Neural crest cell (in vitro differentiated cells): ENCODE data around the gene UPF1. TPM values are rescaled to one million over a fixed set of nuclear protein-coding genes. Genes with fewer than 3 reads are reported as not detected.

Source experiments
- DNase-seq: peaks from one replicate; pipeline ENCODE4 v3.0.0; 2021; ENCODE audit warnings: low read depth, mixed read lengths, low spot score
- H3K27ac Mint-ChIP-seq: one replicate; pipeline ENCODE4 v1.8.0; 2021; ENCODE audit warnings: mild to moderate bottlenecking, mixed read lengths; ENCODE audit not compliant: unreplicated experiment
- H3K27me3 Mint-ChIP-seq: 2 replicates; pipeline ENCODE4 v1.8.0; 2021; ENCODE audit warnings: low read depth, mild to moderate bottlenecking, mixed read lengths
- H3K36me3 Mint-ChIP-seq: 2 replicates; pipeline ENCODE4 v1.8.0; 2021; ENCODE audit warnings: low read depth, mild to moderate bottlenecking, mixed read lengths
- H3K4me1 Mint-ChIP-seq: 2 replicates; pipeline ENCODE4 v1.8.0; 2021; ENCODE audit warnings: mixed read lengths
- H3K4me3 Mint-ChIP-seq: one replicate; pipeline ENCODE4 v1.8.0; 2021; ENCODE audit warnings: mild to moderate bottlenecking, mixed read lengths
- H3K9me3 Mint-ChIP-seq: 2 replicates; pipeline ENCODE4 v1.8.0; 2021; ENCODE audit warnings: mixed read lengths
- total RNA-seq: library from RNA; stranded (reverse); gene quantifications from 2 replicates; pipeline ENCODE4 v1.2.1, GENCODE V29; 2021
- TF ChIP-seq, protein P1 (sequence below): fragments of 200-600 bp; sonication (generic); conservative IDR thresholded peaks from 2 replicates; pipeline ENCODE4 v1.5.0; 2021; ENCODE audit warnings: antibody characterized with exemption, mild to moderate bottlenecking

The UPF1 gene
- total RNA-seq, 1 donor from 2014 or later = 76.5 TPM

DNA sequence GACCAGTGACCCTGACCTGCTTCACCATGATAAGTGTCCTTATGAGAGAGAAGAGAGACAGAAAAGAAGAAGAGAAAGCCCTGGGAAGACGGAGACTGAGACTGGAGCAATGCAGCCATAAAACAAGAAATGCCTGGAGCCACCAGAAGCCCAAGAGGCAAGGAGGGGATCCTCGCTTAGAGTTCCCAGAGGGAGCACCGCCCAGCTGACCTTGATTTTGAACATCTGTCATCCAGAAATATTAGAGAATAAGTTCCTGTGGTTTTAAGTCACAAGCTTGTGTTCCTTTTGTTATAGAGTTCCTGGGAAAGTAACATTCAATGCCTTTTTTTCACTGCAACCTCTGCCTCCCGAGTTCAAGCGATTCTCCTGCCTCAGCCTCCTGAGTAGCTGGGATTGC is 44.0 kb downstream of the UPF1 start:
- Mint-ChIP-seq H3K4me3 (no peak overlapping the region), H3K27ac (no peak overlapping the region), H3K9me3 (peaks cover 6% of the 10 kb centered on the region), H3K27me3 (no peaks in the 10 kb centered on the region), H3K4me1 (peaks cover 5% of the 10 kb centered on the region), H3K36me3 (peaks cover 49% of the 10 kb centered on the region)
- TF ChIP-seq, protein P1, sequence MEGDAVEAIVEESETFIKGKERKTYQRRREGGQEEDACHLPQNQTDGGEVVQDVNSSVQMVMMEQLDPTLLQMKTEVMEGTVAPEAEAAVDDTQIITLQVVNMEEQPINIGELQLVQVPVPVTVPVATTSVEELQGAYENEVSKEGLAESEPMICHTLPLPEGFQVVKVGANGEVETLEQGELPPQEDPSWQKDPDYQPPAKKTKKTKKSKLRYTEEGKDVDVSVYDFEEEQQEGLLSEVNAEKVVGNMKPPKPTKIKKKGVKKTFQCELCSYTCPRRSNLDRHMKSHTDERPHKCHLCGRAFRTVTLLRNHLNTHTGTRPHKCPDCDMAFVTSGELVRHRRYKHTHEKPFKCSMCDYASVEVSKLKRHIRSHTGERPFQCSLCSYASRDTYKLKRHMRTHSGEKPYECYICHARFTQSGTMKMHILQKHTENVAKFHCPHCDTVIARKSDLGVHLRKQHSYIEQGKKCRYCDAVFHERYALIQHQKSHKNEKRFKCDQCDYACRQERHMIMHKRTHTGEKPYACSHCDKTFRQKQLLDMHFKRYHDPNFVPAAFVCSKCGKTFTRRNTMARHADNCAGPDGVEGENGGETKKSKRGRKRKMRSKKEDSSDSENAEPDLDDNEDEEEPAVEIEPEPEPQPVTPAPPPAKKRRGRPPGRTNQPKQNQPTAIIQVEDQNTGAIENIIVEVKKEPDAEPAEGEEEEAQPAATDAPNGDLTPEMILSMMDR = no peak
- DNase-seq = no peak

DNA sequence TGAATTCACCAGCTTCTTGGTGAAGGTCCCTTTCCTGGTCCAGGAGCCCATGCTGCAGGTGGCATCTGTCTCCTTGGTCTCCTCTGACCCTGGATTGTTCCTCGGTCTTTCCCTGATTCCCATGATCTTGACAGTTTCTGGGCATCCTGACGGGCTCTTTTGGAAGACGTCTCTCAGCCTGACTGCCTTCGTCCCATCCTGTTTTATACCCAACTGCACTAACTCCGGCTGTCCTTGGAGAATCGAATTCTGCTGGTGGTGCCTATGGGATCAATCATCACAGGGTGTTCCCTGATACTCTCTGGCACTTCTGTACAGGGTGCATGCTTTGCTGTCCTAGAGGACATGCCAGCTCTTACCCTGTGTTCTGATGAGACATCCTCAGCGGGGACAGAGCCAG is 45.1 kb downstream of the UPF1 start:
- no peak overlapping the region for H3K27ac Mint-ChIP-seq

DNA sequence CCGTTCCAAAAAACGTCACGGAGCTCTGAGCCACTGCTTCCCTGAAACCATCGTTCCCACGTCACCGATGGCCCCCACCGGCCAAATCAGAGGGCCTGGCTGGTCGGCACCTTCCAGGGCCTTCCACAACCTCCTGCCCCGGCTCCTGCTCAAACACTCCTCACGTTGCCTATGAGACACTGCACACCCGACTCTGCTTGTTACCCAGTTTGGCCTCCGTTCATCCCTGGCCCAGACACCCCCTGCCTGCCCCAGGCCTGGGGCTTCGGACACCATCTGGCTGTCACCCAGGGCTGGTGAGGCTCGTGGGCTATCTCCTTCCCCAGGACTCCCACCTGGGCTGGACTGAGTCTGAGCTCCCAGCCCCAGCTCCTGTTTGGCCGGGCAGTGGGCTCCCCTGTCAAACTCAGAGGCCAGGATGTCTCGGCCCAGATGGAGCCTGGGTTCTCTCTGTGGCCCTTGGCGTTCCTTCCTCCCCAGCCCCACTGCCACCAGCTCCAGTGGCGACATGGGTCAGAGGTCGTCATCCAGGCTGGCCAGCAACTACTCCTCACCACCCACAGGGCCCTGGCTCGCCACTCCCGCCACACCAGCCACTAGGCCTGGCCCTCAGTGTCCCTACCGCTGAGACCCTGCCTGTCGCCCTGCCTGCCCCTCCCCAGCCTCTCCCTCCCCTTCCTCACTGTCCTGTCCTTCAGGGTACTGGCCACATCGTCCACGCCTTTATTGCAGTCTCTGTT is 46.5 kb downstream of the UPF1 start:
- no peak overlapping the region for H3K4me3 Mint-ChIP-seq

More for the DNA sequence above, 45.1 kb downstream of the UPF1 start:
- peaks cover 6% of the 10 kb centered on the region for H3K9me3 Mint-ChIP-seq
- H3K4me1 Mint-ChIP-seq = peaks cover under 1% of the 10 kb centered on the region
- peaks cover 50% of the 10 kb centered on the region for H3K36me3 Mint-ChIP-seq
- no peak for DNase-seq
- H3K4me3 Mint-ChIP-seq = no peak overlapping the region
- H3K27me3 Mint-ChIP-seq = no peaks in the 10 kb centered on the region
- TF ChIP-seq, protein P1 = no peak

DNA sequence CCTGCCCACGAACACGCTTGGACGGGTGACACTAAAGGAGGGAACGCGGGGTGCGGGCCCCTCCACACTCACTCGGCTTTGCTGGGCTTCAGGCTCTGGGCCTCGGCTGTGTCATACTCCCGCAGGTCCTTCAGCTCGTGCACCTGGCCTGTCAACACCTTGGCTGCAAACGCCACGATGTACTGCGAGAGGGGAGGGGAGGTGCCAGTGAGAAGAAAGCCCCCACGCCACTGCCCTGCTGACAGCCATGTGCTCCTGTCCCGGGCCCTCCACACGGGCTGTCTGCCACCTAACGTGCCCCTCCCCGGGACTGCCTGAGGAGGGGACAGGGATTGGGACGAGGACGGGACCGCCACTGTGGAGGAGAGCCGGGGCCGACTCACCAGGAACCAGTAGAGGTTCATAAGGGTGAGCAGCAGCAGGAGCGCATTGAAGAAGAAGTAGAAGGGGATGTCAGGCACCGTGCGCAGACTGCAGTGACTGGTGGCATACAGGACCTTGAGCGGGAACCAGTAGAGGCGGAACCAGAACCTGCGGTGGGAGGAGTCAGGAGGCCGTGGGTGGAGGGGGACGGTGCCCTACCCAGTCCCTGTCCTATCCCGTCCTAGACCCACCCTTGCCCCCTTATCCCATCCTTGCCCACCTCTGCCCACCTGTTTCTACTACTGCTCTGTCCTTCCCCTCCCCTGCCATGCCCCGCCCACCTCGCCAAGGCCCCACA is 47.3 kb downstream of the UPF1 start:
- DNase-seq = no peak
- Mint-ChIP-seq H3K27ac (no peak overlapping the region), H3K27me3 (no peaks in the 10 kb centered on the region), H3K36me3 (peaks cover 51% of the 10 kb centered on the region), H3K4me3 (no peak overlapping the region), H3K9me3 (peaks cover 6% of the 10 kb centered on the region), H3K4me1 (no peaks in the 10 kb centered on the region)
- TF ChIP-seq, protein P1 = no peak

More for the DNA sequence above, 46.5 kb downstream of the UPF1 start:
- no peak overlapping the region for H3K27ac Mint-ChIP-seq
- no peaks in the 10 kb centered on the region for H3K4me1 Mint-ChIP-seq
- H3K9me3 Mint-ChIP-seq = peaks cover 6% of the 10 kb centered on the region
- TF ChIP-seq, protein P1 = no peak
- no peaks in the 10 kb centered on the region for H3K27me3 Mint-ChIP-seq
- no peak for DNase-seq
- H3K36me3 Mint-ChIP-seq = peaks cover 52% of the 10 kb centered on the region

DNA sequence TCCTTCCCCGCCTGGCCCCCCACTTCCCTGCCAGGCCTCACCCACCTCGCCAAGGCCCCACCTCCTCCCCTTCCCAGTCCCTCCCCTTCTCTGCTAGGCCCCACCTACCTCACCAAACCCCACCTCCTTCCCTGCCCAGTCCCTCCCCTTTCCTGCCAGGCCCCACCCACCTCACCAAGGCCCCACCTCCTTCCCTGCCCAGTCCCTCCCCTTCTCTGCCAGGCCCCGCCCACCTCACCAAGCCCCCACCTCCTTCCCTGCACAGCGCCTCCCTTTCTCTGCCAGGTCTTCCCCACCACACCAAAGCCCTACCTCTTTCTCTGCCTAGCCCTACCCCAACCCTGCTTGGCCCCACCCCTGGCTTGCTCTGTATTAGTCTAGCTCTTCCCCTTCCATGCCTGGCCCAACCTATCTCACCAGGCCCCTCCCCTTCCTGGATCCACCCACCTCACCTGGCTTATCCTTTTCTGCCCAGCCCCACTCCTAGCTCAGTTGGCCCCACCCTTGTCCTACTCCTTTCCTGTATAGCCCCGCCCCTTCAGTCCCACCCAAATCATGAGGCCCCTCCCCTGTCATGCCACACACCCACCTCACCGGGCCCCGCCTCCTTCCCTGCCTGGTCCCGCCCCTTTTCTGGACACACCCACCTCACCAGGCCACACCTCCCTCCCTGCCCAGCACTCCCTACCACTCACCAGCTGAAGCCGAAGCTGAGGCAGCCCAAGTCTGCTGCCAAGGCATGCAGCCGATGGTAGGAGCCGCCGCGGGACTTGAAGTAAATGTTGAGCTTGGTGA is 48.0 kb downstream of the UPF1 start:
- H3K4me3 Mint-ChIP-seq = no peak overlapping the region
- H3K9me3 Mint-ChIP-seq = peaks cover 6% of the 10 kb centered on the region
- no peak for DNase-seq
- no peaks in the 10 kb centered on the region for H3K27me3 Mint-ChIP-seq
- TF ChIP-seq, protein P1 = no peak
- peaks cover 44% of the 10 kb centered on the region for H3K36me3 Mint-ChIP-seq
- H3K27ac Mint-ChIP-seq = no peak overlapping the region
- no peaks in the 10 kb centered on the region for H3K4me1 Mint-ChIP-seq
